ENCODE data around the gene AIFM1. TPM values are rescaled to one million over a fixed set of nuclear protein-coding genes. Genes with fewer than 3 reads are reported as not detected.

The AIFM1 gene
- total and polyA plus RNA-seq, 2 donors (not counting 3 experiments of a cell fraction or from before 2014, with no cell fraction given): 23.7 to 29.7 TPM

DNA sequence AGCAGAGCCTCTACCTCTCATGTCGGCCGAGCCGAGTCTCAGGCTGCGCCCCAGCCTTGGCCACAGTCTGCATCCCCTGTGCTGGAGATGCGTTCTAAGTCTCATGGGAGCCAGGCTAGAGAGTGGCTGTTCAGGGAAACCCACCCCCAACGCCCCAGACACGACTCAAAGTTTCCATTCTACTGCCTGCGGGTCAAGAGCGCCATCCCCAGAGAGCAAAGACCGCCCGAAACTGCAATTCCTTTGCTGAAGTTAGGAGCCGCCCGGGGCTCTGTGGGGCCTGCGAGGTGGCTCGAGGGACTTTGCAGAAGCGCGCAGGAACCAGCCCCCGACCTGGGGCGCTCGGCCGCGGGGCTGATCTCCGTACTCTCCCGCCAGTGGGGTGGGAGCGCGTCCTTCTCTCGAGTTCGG is 45.3 kb downstream of the AIFM1 start:
- Histone ChIP-seq H3K36me3 (ENCODE audit: control insufficient read depth in 2 of 2, extremely low read depth in 1 of 2, insufficient read depth in 2 of 2, low read length in 2 of 2) (no peaks in the 10 kb centered on the region), H2AFZ (ENCODE audit: low read depth, low read length) (no peak overlapping the region), H3K4me1 (ENCODE audit: control insufficient read depth, extremely low read depth, insufficient read depth, low read length) (peaks cover 40% of the 10 kb centered on the region), H3K9me1 (replicated peaks; ENCODE audit: control insufficient read depth, extremely low read depth, insufficient read depth, low read length) (no peaks in the 10 kb centered on the region), H3K4me3 (replicated peaks in 1 of 3; ENCODE audit: insufficient read depth in 1 of 3, low read depth in 1 of 3, low read length in 3 of 3) (peak overlapping the region in 1 of 3 experiments; percentile 30), H3K9me3 (replicated peaks; ENCODE audit: control insufficient read depth, insufficient read depth, low read length) (no peaks in the 10 kb centered on the region), H4K20me1 (replicated peaks; ENCODE audit: control insufficient read depth, extremely low read depth, insufficient read depth, low read length) (no peaks in the 10 kb centered on the region), H3K9ac (replicated peaks; ENCODE audit: extremely low read depth, insufficient read depth, low read length) (peak overlapping the region; percentile 65), H3K27me3 (ENCODE audit: control insufficient read depth in 2 of 2, insufficient read depth in 2 of 2, low read length in 2 of 2) (no peaks in the 10 kb centered on the region), H3K27ac (ENCODE audit: insufficient read depth, low read depth, low read length) (peak overlapping the region; percentile 82), H3K79me2 (ENCODE audit: control insufficient read depth, insufficient read depth, low read length) (no peaks in the 10 kb centered on the region), H3K4me2 (ENCODE audit: insufficient read depth, low read length) (peak overlapping the region; percentile 40)
- ChIA-PET POLR2A (interaction anchor here (1.2 to 1.6 kb wide), 2 partner anchors 39 to 45 kb away, joined by 3 read pairs; partner anchors contain the start of gene AIFM1), CTCF (interaction anchor here (1.0 to 5.7 kb wide), 9 partner anchors 10 to 66 kb away, joined by 3 to 65 read pairs (median 9); partner anchors contain the start of genes AIFM1 and ELF4)
- TSS peak; percentile 9 for BruUV-seq (replicated peaks)
- TF ChIP-seq, protein P1, sequence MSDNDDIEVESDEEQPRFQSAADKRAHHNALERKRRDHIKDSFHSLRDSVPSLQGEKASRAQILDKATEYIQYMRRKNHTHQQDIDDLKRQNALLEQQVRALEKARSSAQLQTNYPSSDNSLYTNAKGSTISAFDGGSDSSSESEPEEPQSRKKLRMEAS (IDR thresholded peaks at IDR 0.05; ENCODE audit: insufficient read depth, insufficient read length): no peak
- TF ChIP-seq, protein P2, sequence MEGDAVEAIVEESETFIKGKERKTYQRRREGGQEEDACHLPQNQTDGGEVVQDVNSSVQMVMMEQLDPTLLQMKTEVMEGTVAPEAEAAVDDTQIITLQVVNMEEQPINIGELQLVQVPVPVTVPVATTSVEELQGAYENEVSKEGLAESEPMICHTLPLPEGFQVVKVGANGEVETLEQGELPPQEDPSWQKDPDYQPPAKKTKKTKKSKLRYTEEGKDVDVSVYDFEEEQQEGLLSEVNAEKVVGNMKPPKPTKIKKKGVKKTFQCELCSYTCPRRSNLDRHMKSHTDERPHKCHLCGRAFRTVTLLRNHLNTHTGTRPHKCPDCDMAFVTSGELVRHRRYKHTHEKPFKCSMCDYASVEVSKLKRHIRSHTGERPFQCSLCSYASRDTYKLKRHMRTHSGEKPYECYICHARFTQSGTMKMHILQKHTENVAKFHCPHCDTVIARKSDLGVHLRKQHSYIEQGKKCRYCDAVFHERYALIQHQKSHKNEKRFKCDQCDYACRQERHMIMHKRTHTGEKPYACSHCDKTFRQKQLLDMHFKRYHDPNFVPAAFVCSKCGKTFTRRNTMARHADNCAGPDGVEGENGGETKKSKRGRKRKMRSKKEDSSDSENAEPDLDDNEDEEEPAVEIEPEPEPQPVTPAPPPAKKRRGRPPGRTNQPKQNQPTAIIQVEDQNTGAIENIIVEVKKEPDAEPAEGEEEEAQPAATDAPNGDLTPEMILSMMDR (IDR thresholded peaks at IDR 0.05; ENCODE audit: extremely low read depth in 1 of 2, insufficient read depth in 1 of 2, low read depth in 1 of 2, low read length in 2 of 2): no peak
- TF ChIP-seq EZH2 (IDR thresholded peaks at IDR 0.05; ENCODE audit: borderline replicate concordance, low read depth, low read length, severe bottlenecking): no peak
- no peak for TF ChIP-seq GATA2 (IDR thresholded peaks at IDR 0.05; ENCODE audit: insufficient read depth, insufficient read length, low read depth, low read length)
- FAIRE-seq: peak; percentile 33
- peak; percentile 45 for DNase-seq (ENCODE audit: low read depth, low spot score)
- intact Hi-C loops (cut with micrococcal nuclease): loop anchor here (1.0 to 2.0 kb wide), 2 partner anchors 40 to 46 kb away; no protein-coding TSS in a partner anchor
- dilution Hi-C loops (cut with MboI; ENCODE audit: extremely low pct_ligation_motif_present, low sequenced_read_pairs): no loop called here

Data from endothelial cell of umbilical vein (primary cell).